Measurements from ENCODE around the gene RPS4Y1. TPM values are rescaled to one million over a fixed set of nuclear protein-coding genes. Genes with fewer than 3 reads are reported as not detected.

Gene RPS4Y1
- polyA plus RNA-seq, 1 experiment: 1,141 TPM

- DNase-seq (ENCODE audit: low read depth, low spot score): peak; percentile 4
- POLR2A ChIA-PET: no interaction called here
- CTCF ChIA-PET: no interaction called here
- H3K27me3 ChIP-seq (ENCODE audit: control insufficient read depth, insufficient read depth, low read length): no peaks in the 10 kb centered on the region
- no peak overlapping the region for H3K4me3 ChIP-seq (ENCODE audit: low read depth, low read length)
- H3K9me3 ChIP-seq (ENCODE audit: control insufficient read depth, insufficient read depth, low read length): peaks cover 5% of the 10 kb centered on the region; the same call in 1 of the 2 replicates
- TF ChIP-seq CTCF (IDR thresholded peaks at IDR 0.05; ENCODE audit: low read depth, low read length): no peak
- H3K27ac ChIP-seq (ENCODE audit: low read depth, low read length): peak overlapping the region; percentile 78
Measured at GRCh38 chrY:2887386-2887785, 46.0 kb downstream of the RPS4Y1 start.

GRCh38 chrY:2887955-2888354 lies 46.6 kb downstream of the RPS4Y1 start:
- ChIA-PET POLR2A (no interaction called here), CTCF (no interaction called here)
- Histone ChIP-seq H3K4me3 (ENCODE audit: low read depth, low read length) (no peak overlapping the region), H3K27ac (ENCODE audit: low read depth, low read length) (peak overlapping the region; percentile 78), H3K9me3 (ENCODE audit: control insufficient read depth, insufficient read depth, low read length) (peaks cover 5% of the 10 kb centered on the region; the same call in 1 of the 2 replicates), H3K27me3 (ENCODE audit: control insufficient read depth, insufficient read depth, low read length) (no peaks in the 10 kb centered on the region)
- no peak for DNase-seq (ENCODE audit: low read depth, low spot score)
- TF ChIP-seq CTCF (IDR thresholded peaks at IDR 0.05; ENCODE audit: low read depth, low read length): no peak

GRCh38 chrY:2893471-2893870 lies 52.1 kb downstream of the RPS4Y1 start:
- TF ChIP-seq CTCF (IDR thresholded peaks at IDR 0.05; ENCODE audit: low read depth, low read length): no peak
- no peak for DNase-seq (ENCODE audit: low read depth, low spot score)
- CTCF ChIA-PET: interaction anchor here (1.3 kb wide), 1 partner anchor 19 kb away, joined by 3 read pairs; no protein-coding TSS in a partner anchor

GRCh38 chrY:2896050-2896449 lies 54.6 kb downstream of the RPS4Y1 start:
- Histone ChIP-seq H3K4me3 (ENCODE audit: low read depth, low read length) (no peak overlapping the region), H3K9me3 (ENCODE audit: control insufficient read depth, insufficient read depth, low read length) (no peaks in the 10 kb centered on the region; the same call in 1 of the 2 replicates), H3K27me3 (ENCODE audit: control insufficient read depth, insufficient read depth, low read length) (no peaks in the 10 kb centered on the region), H3K27ac (ENCODE audit: low read depth, low read length) (no peak overlapping the region)
- DNase-seq (ENCODE audit: low read depth, low spot score): no peak
- POLR2A ChIA-PET: no interaction called here
- no peak for TF ChIP-seq CTCF (IDR thresholded peaks at IDR 0.05; ENCODE audit: low read depth, low read length)
- CTCF ChIA-PET: no interaction called here

More at GRCh38 chrY:2893471-2893870, 52.1 kb downstream of the RPS4Y1 start:
- Histone ChIP-seq H3K27ac (ENCODE audit: low read depth, low read length) (no peak overlapping the region), H3K27me3 (ENCODE audit: control insufficient read depth, insufficient read depth, low read length) (no peaks in the 10 kb centered on the region), H3K4me3 (ENCODE audit: low read depth, low read length) (no peak overlapping the region), H3K9me3 (ENCODE audit: control insufficient read depth, insufficient read depth, low read length) (no peaks in the 10 kb centered on the region; the same call in 1 of the 2 replicates)
- POLR2A ChIA-PET: no interaction called here

GRCh38 chrY:2907356-2907755 lies 66.0 kb downstream of the RPS4Y1 start:
- Histone ChIP-seq H3K4me3 (ENCODE audit: low read depth, low read length) (no peak overlapping the region), H3K27me3 (ENCODE audit: control insufficient read depth, insufficient read depth, low read length) (no peaks in the 10 kb centered on the region), H3K9me3 (ENCODE audit: control insufficient read depth, insufficient read depth, low read length) (no peaks in the 10 kb centered on the region; the same call in 1 of the 2 replicates), H3K27ac (ENCODE audit: low read depth, low read length) (peak overlapping the region; percentile 57)
- DNase-seq (ENCODE audit: low read depth, low spot score): peak; percentile 61
- POLR2A ChIA-PET: interaction anchor here (0.6 to 1.0 kb wide), 3 partner anchors 28 to 47 kb away, joined by 3 to 4 read pairs (median 3); partner anchors contain the start of gene ZFY
- TF ChIP-seq CTCF (IDR thresholded peaks at IDR 0.05; ENCODE audit: low read depth, low read length): no peak
- CTCF ChIA-PET: interaction anchor here (0.6 to 1.0 kb wide), 2 partner anchors 29 to 1576 kb away, joined by 3 to 5 read pairs; no protein-coding TSS in a partner anchor
